ENCODE data around the gene FKBP3. TPM values are rescaled to one million over a fixed set of nuclear protein-coding genes. Genes with fewer than 3 reads are reported as not detected.
"Not testable (repeated sequence)": the region's sequence is repeated elsewhere in the genome, so short reads cannot be mapped to it uniquely, and the experiment has no call there.

The FKBP3 gene
- total RNA-seq, 2 donors from 2014 or later: 76.0 to 78.9 TPM

DNA sequence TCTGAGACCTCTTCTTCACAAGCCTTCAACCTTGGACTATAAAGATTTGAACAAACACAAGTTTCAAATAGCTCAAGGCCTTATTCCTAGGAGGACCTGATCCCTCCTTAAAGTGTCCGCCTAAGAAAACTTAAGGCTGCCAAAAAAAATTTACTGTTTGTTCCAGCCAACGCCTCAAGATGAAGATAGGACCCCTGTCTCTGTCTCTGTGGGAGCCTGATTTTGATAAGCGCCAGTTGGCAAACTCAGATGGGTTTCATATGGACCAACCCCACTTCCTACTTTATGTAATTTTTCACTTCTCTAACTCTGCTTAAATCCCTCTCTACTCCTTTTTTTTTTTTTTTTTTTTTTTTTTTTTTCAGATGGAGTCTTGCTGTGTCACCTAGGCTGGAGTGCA lies 11.0 kb downstream of the FKBP3 start:
- DNase-seq (no peak), ATAC-seq (no peak)
- intact Hi-C loops (cut with DNase I): no loop called here

- ATAC-seq: no peak
- intact Hi-C loops (cut with DNase I): no loop called here
Observed at GRCh38 chr14:45120096-45120495, 14.2 kb downstream of the FKBP3 start.

GRCh38 chr14:45118594-45118993 lies 15.7 kb downstream of the FKBP3 start:
- no peak for DNase-seq
- intact Hi-C loops (cut with DNase I): no loop called here
- ATAC-seq: no peak

More at GRCh38 chr14:45120096-45120495, 14.2 kb downstream of the FKBP3 start:
- no peak for DNase-seq

- DNase-seq: no peak
- intact Hi-C loops (cut with DNase I): no loop called here
- ATAC-seq: no peak
Observed at GRCh38 chr14:45114327-45114726, 20.0 kb downstream of the FKBP3 start.

DNA sequence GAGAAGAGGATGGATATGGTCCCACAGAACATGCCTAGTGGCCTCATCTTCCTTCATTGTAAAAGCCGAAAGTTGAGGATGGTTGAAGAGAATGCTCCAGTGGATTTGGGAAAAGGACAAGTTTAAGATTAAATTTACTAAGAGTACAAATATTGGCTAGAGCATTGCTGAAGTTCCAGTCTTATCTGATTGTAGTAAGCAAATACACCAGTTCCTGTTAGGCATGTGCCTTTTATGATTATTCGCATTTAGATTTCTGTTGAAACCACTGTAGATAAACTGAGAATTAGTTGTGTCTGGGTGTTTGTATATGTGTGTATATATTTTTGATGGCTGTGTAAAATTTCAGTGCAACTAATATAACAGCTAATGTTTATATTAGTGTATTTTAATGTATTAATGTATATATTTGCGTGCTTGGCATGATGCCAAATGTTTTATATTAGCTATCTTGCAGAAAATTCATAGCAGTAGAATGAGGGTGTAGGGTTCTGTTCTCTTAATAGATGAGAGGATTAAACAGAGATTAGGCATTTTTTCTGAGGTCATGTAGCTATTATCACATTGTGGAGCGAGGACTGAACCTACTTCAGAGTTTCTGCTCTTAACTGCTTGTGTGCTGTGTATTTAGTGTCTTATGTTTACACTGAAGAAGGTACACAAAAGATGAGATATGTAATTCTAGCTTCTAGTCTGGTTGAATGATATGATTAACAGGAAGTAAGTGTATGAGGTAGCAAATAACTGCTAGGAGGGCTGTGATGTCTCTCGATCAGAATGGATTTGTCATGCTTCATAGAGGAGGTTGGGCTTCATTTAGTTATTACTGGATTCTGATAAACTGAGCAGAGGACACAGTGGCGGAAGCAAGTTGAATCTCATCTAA lies 21.1 kb downstream of the FKBP3 start:
- no peak for DNase-seq
- intact Hi-C loops (cut with DNase I): no loop called here
- no peak for ATAC-seq

DNA sequence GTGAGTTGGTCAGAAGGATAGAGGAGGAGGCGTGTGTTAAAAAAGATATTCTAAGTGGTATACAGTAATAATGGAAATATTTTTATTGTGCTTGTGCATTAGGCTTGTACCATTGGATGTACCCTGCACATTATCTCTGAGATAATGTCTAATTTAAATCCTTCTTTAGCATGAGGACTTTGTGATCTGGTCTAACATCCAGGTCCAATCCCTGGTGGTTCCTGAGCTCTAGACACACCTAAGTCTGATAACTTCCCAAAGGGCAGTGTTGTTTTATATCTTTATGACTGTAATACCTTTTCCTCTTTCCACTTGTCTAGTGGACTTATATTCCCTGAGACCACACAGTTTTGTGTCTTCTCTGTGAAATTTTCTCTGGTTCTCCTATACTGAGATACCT lies 29.7 kb downstream of the FKBP3 start:
- no peak for ATAC-seq
- DNase-seq: no peak
- intact Hi-C loops (cut with DNase I): no loop called here

GRCh38 chr14:45103806-45104205 lies 30.5 kb downstream of the FKBP3 start:
- ATAC-seq (no peak), DNase-seq (no peak)
- intact Hi-C loops (cut with DNase I): no loop called here

DNA sequence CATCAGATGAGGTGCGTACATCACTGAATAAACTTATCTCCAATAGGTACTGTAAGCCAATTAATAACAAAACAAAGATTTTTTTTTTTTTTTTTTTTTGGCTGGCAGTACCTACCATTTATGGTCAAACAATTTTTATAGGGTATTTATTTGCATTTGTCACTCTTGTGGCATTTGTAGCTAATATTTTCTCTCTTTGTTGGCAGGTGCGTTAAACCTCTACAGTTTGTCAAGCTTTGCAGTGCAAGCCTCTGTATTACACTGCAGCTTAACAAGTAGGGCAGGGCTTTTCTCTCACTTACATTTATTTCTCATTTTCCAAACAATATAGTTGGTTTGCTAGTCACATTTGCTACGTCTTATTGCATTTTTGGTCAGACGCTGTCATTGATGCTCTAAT lies 38.1 kb downstream of the FKBP3 start:
- intact Hi-C loops (cut with DNase I): no loop called here
- DNase-seq (no peak), ATAC-seq (no peak)

GRCh38 chr14:45095143-45095542 lies 39.1 kb downstream of the FKBP3 start:
- DNase-seq: no peak
- no peak for ATAC-seq
- intact Hi-C loops (cut with DNase I): no loop called here

DNA sequence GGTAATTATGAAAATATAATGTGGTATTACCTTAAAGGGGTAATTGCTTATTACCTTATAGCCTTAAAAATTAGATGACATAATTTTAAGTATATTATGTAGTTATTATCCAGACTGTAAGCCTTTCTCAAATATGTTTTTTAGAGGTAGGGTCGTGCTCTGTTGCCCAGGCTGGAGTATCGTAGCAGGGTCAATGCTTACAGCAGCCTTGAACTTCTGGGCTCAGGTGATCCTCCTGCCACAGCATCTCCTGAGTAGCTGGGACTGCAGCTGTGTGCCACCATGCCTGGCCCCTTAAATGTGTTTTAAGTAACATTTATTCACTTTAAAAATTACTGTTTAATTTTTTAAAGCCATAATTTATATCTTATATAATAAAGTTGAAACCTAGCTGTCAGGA lies 40.0 kb downstream of the FKBP3 start:
- intact Hi-C loops (cut with DNase I): no loop called here
- no peak for ATAC-seq
- no peak for DNase-seq

DNA sequence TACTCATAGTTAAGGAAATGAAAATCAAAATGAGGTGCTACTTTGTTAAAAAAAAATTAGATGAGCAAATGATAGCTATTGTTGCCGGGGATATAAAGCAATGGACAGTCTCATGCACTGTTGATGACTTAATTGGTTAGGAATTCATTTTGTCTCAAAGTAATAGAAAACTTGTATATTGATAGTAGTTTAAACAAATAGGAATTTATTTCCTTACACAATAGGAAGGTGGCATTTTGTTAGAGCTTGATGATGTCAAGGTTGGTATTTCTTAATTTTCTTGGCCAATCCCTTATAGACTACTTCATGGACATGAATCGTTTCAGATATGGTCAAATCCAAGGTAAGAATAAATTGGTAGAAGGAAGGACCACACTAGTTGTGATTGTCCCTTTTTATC lies 42.6 kb downstream of the FKBP3 start:
- no peak for ATAC-seq
- intact Hi-C loops (cut with DNase I): no loop called here
- DNase-seq: no peak

GRCh38 chr14:45089813-45090212 lies 44.5 kb downstream of the FKBP3 start:
- no peak for DNase-seq
- peak in 1 of 2 donors; percentile 68 for ATAC-seq
- intact Hi-C loops (cut with DNase I): loop anchor here in 1 of 2 donors (10.0 kb wide), 1 partner anchor 125 kb away; the partner anchor contains the start of genes KLHL28 and TOGARAM1

DNA sequence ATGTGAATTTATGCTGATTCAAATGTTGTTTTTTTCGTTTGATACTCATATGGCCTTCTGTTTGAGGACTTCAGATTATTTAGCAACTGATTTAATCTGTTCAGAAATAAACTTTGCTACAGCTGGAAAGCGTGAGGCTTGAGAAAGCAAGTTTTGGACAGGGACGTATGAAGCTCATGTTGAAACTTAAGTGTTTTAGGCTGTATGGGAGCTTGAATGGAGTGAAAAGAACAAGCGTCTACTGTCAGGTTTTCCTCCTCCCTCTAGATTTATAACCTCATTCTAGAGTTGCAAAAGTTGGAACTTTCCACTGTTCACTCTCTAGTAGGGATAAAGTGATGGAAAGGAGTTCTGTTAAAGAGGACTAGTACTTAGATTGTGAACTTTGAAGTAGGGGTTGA lies 49.3 kb downstream of the FKBP3 start:
- ATAC-seq: peak in 1 of 2 donors; percentile 19
- no peak for DNase-seq
- intact Hi-C loops (cut with DNase I): loop anchor here in 1 of 2 donors (2.0 to 10.0 kb wide), 2 partner anchors 50 to 120 kb away; partner anchors contain the start of genes FANCM, FKBP3, KLHL28 and TOGARAM1

DNA sequence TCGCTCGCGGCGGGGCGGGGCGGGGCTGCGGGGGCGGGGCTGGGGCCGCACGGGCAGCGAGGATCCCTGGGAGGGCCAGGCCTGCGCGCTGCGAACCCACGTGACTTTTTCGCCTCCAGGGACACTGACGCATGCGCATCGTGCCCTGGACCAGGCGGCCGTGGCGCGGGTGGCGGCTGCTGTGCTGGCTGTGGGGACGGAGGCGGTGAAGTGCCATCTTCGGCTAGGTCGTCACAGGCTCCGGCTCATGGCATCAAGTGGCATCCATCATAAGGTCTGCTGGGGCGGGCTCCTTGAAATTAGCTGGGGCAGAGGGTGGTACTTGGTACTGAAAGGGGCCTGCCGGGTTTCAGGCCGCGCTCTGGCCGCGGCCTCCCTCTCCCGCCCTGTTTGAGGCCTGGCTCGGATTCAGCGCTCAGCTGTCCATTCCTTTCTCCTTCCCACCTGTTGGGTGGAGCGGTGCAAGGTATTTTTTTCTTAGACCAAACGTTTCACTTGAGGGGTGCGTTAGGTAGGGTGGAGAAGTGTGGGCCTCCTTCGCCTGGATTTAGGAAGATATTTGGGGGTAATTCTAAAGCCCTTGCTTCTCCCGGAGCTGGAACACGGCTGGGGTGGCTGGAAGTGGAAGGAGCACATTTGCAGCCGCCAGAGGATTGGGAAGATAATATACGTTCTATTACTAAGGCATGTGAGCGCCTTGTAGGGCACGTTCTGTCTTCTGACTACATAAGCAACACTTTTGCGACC lies 50.1 kb downstream of the FKBP3 start, which contains the start of gene PRPF39:
Gene PRPF39 (plus strand): TSS at position 141 of the 747 bp plus-strand sequence. CDS start 11,124 bp downstream, outside the sequence.
- intact Hi-C loops (cut with DNase I): loop anchor here in 1 of 2 donors (2.0 to 10.0 kb wide), 2 partner anchors 51 to 119 kb away; partner anchors contain the start of genes FANCM, FKBP3, KLHL28 and TOGARAM1
- ATAC-seq (peak; percentile 99), DNase-seq (peak; percentile 96)

- intact Hi-C loops (cut with DNase I): loop anchor here in 1 of 2 donors (10.0 kb wide), 1 partner anchor 119 kb away; the partner anchor contains the start of genes KLHL28 and TOGARAM1
- DNase-seq (no peak), ATAC-seq (no peak)
Observed at GRCh38 chr14:45083617-45083975, 50.7 kb downstream of the FKBP3 start.

GRCh38 chr14:45082420-45082819 lies 51.9 kb downstream of the FKBP3 start:
- intact Hi-C loops (cut with DNase I): loop anchor here in 1 of 2 donors (10.0 kb wide), 1 partner anchor 118 kb away; the partner anchor contains the start of genes KLHL28 and TOGARAM1
- ATAC-seq (no peak), DNase-seq (no peak)

DNA sequence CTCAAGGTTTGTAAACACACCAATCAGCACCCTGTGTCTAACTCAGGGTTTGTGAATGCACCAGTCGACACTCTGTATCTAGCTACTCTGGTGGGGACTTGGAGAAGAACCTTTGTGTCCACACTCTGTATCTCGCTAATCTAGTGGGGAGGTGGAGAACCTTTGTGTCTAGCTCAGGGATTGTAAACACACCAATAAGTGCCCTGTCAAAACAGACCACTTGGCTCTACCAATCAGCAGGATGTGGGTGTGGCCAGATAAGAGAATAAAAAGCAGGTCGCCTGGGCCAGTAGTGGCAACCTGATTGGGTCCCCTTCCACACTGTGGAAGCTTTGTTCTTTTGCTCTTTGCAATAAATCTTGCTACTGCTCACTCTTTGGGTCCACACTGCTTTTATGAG lies 53.2 kb downstream of the FKBP3 start:
- not testable (repeated sequence) for ATAC-seq, DNase-seq
- intact Hi-C loops (cut with DNase I): loop anchor here in 1 of 2 donors (10.0 kb wide), 1 partner anchor 116 kb away; the partner anchor contains the start of genes KLHL28 and TOGARAM1

- DNase-seq: not testable (repeated sequence)
- intact Hi-C loops (cut with DNase I): loop anchor here in 1 of 2 donors (10.0 kb wide), 1 partner anchor 116 kb away; the partner anchor contains the start of genes KLHL28 and TOGARAM1
Observed at GRCh38 chr14:45080416-45080968, 53.8 kb downstream of the FKBP3 start.

GRCh38 chr14:45078323-45078722 lies 56.0 kb downstream of the FKBP3 start:
- intact Hi-C loops (cut with DNase I): no loop called here
- no peak for ATAC-seq
- DNase-seq: no peak

More at GRCh38 chr14:45080416-45080968, 53.8 kb downstream of the FKBP3 start:
- not testable (repeated sequence) for ATAC-seq
